ENCODE data around the gene CFAP46.
"Not testable (repeated sequence)": the region's sequence is repeated elsewhere in the genome, so short reads cannot be mapped to it uniquely, and the experiment has no call there.

The CFAP46 gene

DNA sequence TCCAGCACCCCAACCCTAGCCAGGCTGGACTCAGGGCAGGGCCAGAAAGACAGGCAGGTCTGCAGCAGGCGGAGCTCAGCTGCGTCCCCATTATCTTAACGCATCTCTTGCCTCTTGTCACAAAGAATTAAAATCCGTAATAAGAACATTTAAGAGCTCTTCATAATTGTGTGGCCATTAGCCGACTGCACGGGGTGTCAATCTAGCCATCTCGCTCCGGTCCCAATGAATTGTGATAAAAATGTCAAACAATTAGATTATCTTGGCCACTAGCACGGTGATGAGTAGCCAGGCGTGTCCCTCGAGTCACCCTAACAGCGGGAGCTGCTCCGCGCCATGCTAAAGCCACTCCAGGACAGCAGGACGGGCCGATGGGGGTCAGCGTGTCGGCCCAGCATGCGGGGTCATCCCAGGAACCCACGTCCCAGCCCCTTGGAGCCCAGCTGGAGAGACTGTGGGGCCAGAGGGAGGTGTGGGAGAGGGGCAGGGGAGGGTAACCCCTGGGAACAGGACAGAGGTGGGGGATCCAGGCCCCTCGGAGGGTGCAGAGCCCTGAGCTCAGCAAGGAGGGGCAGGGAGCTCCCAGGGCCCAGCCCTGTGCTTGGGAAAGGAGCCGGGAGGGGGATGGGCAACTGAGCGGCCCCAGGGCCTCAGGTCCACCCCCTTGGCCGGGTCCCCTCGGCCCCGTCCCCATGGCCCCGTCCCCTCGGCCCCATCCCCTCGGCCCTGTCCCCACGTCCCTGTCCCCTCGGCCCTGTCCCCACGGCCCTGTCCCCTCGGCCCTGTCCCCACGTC, 138.8 kb downstream of the CFAP46 start:
- DNase-seq: no peak

DNA sequence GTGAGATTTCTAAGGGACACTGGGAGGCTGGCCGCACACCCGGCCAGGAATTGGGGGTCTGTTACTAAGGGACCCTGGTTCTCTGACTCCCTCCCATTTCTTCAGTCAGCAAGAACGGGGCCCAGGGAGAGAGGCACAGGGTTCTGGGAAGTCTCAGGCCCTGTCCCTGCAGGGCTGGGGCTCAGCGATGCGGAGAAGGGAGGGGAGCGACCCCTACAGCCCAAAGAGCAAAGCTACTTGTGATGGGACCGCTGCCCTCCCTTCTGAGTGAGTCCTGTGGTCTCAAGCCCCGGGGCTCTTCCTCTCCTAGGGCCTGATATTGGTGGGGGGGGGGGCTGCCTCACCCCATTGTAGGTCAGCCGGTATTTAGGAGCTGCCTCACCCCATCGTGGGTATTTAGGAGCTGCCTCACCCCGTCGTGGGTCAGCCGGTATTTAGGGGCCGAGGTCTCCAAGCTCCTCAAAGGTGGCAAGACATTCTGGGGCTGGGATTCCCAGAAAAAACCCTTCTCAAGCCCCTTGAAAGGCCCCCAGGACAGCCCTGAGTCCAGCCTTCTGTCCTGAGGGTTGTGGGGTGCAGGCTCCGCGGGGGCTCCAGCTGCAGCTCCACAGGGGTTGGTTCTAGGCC, 139.6 kb downstream of the CFAP46 start:
- DNase-seq: no peak

DNA sequence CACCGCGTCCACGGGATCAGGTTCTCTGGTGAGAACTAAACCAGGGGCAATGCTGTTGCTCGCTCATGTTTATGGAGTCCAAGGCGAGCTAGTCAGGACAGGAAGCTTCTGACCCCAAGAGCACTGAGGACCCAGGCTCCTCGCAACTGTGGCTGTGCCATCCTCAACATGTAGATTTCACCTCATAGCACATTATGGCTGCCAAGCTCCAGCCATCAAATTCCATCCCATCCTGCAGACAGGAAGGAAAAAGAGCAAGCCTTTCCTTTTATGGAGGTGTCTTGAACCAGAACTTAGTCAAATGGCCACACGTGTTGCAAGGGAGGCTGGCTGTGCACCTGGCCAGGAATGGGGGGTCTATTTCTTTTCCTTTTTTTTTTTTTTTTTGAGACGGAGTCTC, 140.3 kb downstream of the CFAP46 start:
- no peak for DNase-seq

DNA sequence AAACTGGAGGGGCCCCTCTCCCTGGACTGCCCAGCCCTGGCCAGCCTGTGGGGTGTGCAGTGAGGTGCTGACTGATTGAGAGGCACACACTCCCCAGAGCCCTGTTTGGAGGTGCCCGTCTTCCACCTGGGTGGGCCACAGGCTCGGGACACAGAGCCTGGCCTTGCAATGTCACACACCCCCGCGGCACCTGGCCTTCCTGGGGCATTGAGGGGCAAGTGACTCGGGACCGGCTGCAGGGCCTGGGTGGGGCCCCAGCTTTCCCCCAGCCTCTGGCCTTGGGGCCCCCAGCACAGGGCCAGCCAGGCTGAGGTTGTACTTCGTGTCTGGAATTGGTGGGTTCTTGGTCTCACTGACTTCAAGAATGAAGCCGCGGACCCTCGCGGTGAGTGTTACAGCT, 142.5 kb downstream of the CFAP46 start:
- no peak for DNase-seq

- DNase-seq: no peak
Observed at GRCh38 chr10:132798876-132799275, 143.5 kb downstream of the CFAP46 start.

GRCh38 chr10:132798403-132798802, 144.0 kb downstream of the CFAP46 start:
- DNase-seq: no peak

GRCh38 chr10:132797986-132798385, 144.4 kb downstream of the CFAP46 start:
- DNase-seq: not testable (repeated sequence)

GRCh38 chr10:132796846-132797245, 145.5 kb downstream of the CFAP46 start:
- DNase-seq: no peak

GRCh38 chr10:132793871-132794849, 148.2 kb downstream of the CFAP46 start:
- DNase-seq: no peak

GRCh38 chr10:132793213-132793612, 149.2 kb downstream of the CFAP46 start:
- no peak for DNase-seq

GRCh38 chr10:132792796-132793195, 149.6 kb downstream of the CFAP46 start:
- no peak for DNase-seq

DNA sequence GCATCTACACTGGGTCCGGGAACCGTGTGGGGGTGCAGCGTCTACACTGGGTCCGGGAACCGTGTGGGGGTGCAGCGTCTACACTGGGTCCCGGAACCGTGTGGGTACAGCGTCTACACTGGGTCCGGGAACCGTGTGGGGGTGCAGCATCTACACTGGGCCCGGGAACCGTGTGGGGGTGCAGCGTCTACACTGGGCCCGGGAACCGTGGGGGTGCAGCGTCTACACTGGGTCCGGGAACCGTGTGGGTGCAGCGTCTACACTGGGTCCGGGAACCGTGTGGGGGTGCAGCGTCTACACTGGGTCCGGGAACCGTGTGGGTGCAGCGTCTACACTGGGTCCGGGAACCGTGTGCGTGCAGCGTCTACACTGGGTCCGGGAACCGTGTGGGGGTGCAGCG, 150.3 kb downstream of the CFAP46 start:
- not testable (repeated sequence) for DNase-seq

DNA sequence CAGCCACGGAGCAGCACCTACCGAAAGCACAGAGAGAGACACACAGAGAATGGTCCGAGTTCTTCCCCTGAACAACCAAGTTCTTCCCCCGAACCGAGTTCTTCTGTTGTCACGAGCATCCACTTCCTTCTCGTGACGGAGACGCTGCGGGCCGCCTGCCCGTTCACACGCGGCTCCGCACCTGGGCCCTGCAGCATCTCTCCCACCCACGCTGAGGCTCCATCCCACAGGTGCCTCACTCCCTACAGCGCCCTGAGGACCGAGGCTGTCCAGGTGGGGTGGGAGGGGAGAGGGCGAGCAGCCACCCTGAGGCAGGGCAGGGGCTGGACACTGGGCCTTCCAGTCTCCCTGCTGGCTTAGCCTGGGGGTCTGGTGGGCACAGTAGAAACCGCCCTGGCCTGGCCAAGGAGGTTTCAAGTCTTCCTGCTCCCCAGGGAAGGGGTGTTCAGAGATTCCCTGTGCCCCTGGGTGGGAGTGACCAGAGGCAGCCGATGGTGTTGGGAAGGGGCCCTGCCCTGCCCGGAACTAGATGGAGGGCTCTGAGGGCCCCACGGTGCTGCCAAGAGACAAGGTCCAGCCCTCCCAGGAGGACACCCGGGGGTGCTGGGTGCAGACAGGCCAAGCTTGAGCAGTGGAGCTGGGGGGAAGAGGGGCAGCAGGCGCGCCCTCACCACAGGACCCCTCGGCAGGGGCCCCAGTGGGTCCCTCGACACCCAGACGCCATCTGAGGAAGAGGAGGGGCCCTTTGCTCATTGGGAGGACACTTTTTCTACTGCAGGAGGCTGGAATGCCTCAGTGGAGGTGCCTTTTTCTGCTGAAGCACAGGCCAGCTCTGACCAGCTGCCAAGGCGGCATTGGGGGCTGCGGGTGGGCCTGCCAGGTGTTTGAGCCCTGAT, 151.2 kb downstream of the CFAP46 start:
- DNase-seq: no peak

DNA sequence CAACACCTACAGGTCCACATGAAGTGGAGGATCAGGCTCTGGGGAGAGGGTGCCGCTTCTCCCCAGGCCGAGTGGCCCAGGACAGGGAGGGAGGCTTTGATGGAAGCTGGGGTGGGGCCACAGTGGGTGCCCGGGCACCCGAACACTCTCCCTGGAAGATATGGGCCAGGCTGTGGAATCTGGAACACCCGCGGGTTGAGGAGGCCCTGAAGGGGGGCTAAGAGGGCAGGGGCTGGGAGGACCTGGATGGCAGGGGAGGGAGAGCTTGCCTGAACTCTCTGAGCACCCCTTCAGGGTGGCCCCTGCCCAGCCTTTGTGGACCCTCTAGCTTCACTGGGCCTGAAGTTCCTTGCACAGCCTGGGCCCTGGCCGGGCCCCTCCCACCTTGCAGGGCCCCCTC, 151.9 kb downstream of the CFAP46 start:
- no peak for DNase-seq

- DNase-seq: no peak
Observed at GRCh38 chr10:132789659-132790148, 152.7 kb downstream of the CFAP46 start.

- DNase-seq: no peak
Observed at GRCh38 chr10:132788831-132789219, 153.5 kb downstream of the CFAP46 start.

DNA sequence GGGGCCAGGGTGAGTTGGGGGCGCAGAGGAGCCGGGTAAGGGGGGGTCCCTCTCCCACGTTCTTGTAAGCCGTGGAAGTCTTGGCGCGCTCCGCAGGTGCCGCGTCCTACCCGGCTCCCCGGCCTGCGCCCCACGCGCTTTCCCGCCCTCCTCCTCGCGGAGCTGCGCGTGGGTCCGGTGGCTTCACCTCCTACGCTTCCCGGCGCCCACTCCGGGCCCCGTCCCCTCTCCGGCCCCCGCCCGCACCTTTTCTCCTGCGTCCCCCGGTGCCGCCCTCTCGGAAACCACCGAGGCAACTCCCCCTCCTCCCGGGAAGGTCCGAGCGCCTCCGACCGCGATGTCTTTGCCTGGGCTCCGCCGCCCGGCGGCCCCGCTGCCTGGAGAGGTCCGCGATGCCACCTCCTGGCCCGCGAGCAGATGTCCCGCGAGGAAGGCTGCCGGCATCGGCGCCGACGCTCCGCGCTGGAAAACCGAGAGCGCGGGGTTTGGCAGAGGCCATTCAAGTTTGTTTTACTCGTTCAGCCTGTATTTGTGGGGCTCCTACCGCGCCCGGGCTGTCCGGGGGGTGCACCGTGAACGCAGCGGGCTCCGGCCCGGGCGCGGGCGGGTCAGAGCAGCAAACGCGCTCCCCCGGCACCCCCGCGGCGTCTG, 154.1 kb downstream of the CFAP46 start:
- DNase-seq: no peak

DNA sequence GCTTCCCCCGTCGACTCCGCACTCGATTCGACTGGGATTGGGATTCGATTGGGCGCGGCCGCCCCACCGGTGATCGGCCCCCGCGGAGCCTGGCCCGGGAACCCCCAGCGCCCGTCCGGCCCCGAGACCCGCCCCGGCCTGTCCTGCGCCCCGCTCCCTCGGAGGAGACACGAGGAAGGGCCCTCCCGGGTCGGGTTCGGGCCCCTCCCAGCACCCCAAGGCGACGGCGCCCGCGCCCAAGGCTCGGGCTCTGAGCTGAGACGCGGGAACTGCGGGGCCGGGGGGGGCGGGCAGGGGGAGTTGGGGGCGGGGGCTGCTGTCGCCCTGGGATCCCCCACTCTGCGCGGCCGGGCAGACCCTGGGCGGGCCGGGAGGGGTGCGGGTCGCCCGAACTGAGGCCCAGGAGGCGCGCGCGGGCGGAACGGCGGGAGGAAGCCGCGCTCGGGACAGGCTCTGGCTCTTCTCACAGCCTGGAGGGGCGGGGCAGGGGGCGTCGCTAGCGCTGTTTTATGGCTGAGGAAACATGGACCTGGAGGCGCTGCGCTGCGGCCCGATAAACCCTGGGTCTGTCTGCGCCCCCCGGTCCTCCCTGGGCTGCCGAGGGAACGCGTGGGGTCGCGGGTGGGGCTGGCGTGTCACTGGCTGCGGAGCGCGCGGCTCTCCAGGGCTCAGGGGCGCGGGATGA, 154.7 kb downstream of the CFAP46 start:
- DNase-seq: no peak

DNA sequence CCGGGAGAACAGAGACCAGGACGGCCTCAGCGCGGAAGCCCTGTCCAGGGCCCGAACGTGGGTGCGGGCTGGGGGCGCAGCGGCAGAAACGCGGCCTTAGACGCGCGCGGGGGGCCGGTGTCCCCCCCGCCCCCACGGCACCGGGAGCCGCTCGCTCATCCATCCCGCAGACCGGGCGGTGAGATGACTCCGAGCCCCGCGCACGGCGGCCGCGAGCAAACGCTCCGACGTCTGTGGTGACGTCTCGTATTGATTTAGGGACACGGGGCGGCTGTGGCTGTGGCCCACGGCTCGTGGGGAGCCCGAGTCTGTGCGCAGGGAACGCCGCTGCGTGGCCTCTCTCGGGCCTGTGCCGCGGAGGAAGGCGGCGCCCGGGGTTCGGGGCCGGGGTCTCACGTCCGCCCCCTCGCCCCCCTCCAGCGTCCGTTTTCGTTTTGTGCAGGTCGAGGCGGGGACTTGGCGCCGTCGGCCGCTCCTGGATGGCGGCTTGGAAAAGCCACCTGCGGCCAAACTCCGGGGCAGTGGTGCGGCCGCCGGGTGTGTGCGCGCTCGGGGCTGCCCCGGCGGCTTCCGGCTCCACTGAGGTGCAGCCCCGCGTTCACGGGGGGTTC, 155.4 kb downstream of the CFAP46 start:
- DNase-seq: no peak

- DNase-seq: no peak
Observed at GRCh38 chr10:132786476-132786883, 155.9 kb downstream of the CFAP46 start.

All from activated naive CD4-positive, alpha-beta T cell (primary cell).